CMK (cell line): ENCODE data around the gene MRGPRX2.
A peak's percentile ranks its signal among the peaks of the same experiment; 100 is the strongest.

ENCODE experiments used
- DNase-seq: peaks from one replicate; pipeline ENCODE4 v3.0.0-alpha.2; 2010; ENCODE audit warnings: low read depth

MRGPRX2 gene

GRCh38 chr11:19060629-19061028, at the start of gene MRGPRX2:
Gene MRGPRX2 (minus strand): TSS chr11:19060717. CDS start chr11:19056402, 4,315 bp downstream.
- peak; percentile 15 for DNase-seq

- no peak for DNase-seq
Measured at GRCh38 chr11:19110295-19110694, 49.8 kb upstream of the MRGPRX2 start.

GRCh38 chr11:19107125-19107524, 46.6 kb upstream of the MRGPRX2 start:
- DNase-seq: no peak

GRCh38 chr11:19105011-19105410, 44.5 kb upstream of the MRGPRX2 start:
- DNase-seq: no peak

- DNase-seq: no peak
Measured at GRCh38 chr11:19102521-19102900, 42.0 kb upstream of the MRGPRX2 start.

GRCh38 chr11:19101796-19102520, 41.4 kb upstream of the MRGPRX2 start:
- no peak for DNase-seq

GRCh38 chr11:19100885-19101284, 40.4 kb upstream of the MRGPRX2 start:
- DNase-seq: no peak

GRCh38 chr11:19099093-19099492, 38.6 kb upstream of the MRGPRX2 start:
- no peak for DNase-seq

- no peak for DNase-seq
Measured at GRCh38 chr11:19094859-19095258, 34.3 kb upstream of the MRGPRX2 start.

- no peak for DNase-seq
Measured at GRCh38 chr11:19093976-19094375, 33.5 kb upstream of the MRGPRX2 start.

GRCh38 chr11:19092850-19093249, 32.3 kb upstream of the MRGPRX2 start:
- no peak for DNase-seq

- no peak for DNase-seq
Measured at GRCh38 chr11:19092342-19092741, 31.8 kb upstream of the MRGPRX2 start.

- no peak for DNase-seq
Measured at GRCh38 chr11:19091366-19091765, 30.8 kb upstream of the MRGPRX2 start.

GRCh38 chr11:19089421-19089820, 28.9 kb upstream of the MRGPRX2 start:
- no peak for DNase-seq

- no peak for DNase-seq
Measured at GRCh38 chr11:19088791-19089190, 28.3 kb upstream of the MRGPRX2 start.

- no peak for DNase-seq
Measured at GRCh38 chr11:19087658-19088057, 27.1 kb upstream of the MRGPRX2 start.

GRCh38 chr11:19084661-19085315, 24.3 kb upstream of the MRGPRX2 start:
- no peak for DNase-seq

GRCh38 chr11:19083166-19083565, 22.6 kb upstream of the MRGPRX2 start:
- DNase-seq: no peak

GRCh38 chr11:19080579-19080993, 20.1 kb upstream of the MRGPRX2 start:
- DNase-seq: no peak

- no peak for DNase-seq
Measured at GRCh38 chr11:19079643-19080440, 19.3 kb upstream of the MRGPRX2 start.

GRCh38 chr11:19077965-19078364, 17.4 kb upstream of the MRGPRX2 start:
- DNase-seq: no peak

GRCh38 chr11:19076744-19077589, 16.4 kb upstream of the MRGPRX2 start:
- DNase-seq: no peak
